ENCODE data around the gene SLC25A24.
"Not testable (repeated sequence)": the region's sequence is repeated elsewhere in the genome, so short reads cannot be mapped to it uniquely, and the experiment has no call there.

Gene SLC25A24

DNA sequence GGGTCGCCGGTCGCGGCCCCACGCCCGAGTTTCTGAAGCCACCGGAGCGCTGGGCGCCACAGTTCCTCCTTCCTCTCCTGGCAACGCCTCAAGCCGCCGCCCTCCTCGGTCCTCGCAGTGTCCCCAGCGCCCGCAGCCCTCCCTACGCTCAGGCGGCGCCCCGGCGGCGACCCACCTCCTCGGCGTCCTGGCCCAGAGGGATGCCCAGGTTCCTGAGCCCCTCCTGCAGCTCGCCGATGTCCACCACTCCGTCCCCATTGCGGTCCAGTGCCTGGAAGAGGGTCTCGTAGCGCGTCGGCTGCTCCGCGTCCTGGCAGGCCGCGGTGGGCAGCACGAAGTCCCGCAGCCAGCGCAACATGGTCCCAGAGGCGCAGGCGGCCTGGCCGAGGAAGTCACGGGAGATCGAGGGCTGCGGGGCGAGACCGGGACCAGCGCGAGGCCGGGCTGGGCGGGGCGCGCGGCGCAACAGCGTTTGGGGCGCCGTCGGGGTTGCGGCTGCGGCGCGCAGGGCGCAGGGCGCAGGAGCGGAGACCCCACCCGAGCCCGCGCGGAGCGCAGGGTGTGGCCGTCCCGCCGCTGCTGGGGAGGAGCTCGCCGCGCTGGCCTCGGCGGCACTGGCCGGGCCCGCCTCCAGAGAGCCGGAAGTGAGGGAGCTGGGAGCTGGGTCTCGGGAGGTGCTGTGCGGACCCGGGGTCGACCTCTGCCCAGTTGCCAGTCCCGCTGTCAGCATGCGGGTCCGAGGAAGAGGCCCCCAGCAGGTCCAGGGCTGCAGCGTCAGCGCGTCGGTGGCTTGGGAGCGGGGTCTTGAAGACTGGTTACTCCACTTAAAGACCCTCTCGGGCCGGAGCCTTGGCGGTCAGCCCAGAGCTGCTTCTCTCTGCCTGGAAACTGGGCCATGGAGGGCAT is at the start of gene SLC25A24:
SLC25A24 (minus strand) TSS at position 563 of the 906 bp plus-strand sequence; CDS start at position 358, 205 bp downstream.
- peak within 1 kb of the TSS; percentile 95 for H3K4me3 ChIP-seq (ENCODE audit: low read depth, low read length)
- no peak for TF ChIP-seq CTCF (IDR thresholded peaks at IDR 0.05; ENCODE audit: insufficient read depth, low read depth, low read length, missing control alignments)
- DNase-seq (ENCODE audit: low read depth) = peak; percentile 86

DNA sequence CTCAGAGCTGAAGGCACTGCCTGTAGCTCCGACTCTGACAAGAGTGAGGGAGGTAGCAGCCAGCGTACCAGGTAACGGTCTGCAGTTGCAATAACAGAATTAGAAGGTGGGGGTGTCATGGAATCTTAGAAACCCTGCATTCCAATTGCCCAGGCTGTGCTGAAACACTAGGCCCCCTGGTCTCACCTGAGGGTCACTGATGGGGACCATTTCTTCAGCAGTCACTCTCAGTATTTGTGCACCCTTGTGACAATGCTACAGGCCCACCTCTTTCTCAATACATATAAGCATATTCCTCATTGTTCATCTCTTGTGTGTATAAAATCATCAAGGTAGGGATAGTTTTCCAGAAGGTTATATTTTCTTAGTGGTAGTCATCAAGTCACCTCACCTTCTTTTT is 43.8 kb upstream of the SLC25A24 start, which contains the start of gene NBPF4:
NBPF4 (minus strand) TSS at position 101 of the 400 bp plus-strand sequence. CDS start 315 bp downstream, outside the sequence.
- H3K4me3 ChIP-seq (ENCODE audit: low read depth, low read length); DNase-seq (ENCODE audit: low read depth): not testable (repeated sequence)

- not testable (repeated sequence) for H3K4me3 ChIP-seq (ENCODE audit: low read depth, low read length); DNase-seq (ENCODE audit: low read depth)
These were observed 39.3 kb upstream of the SLC25A24 start for GRCh38 chr1:108239426-108239825.

DNA sequence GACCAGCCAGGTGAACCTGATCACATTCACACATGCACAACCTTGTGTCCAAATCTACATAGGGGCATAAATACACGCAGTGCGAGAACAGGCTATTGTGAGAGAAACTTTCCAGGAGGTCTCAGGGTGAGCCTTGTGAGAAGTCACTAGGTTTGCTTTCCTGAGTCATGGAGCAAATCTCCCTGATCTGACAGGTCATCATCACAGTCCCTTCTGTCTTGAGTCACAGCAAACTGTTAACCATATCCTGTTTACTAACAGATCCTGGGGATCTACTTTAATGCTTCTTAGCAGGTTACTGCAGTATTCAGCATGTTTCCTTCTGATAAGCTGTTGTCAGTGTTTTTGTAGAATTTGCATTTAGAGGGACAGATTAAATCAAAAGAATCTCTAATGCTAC is 35.2 kb upstream of the SLC25A24 start:
- H3K4me3 ChIP-seq (ENCODE audit: low read depth, low read length); DNase-seq (ENCODE audit: low read depth): not testable (repeated sequence)

DNA sequence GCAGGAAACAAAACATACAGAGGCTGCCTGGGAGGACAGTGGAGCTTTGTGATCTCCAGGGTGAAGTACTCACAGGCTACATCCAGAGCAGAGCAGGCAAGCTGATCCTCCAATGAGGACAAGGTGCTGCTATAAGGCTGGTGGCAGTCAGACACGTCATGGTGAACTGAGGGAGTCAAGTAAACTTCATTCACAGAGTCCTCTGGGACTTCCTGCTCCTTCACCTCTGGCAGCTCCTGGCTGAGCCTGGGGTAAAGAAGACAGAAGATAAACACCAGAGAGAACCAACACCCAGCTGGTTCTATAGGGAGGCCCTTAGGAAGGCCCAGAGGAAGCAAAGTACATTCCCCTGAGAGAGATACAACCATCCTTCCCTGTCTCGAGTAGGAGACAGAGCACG is 32.0 kb upstream of the SLC25A24 start:
- H3K4me3 ChIP-seq (ENCODE audit: low read depth, low read length); DNase-seq (ENCODE audit: low read depth): not testable (repeated sequence)

- not testable (repeated sequence) for H3K4me3 ChIP-seq (ENCODE audit: low read depth, low read length); DNase-seq (ENCODE audit: low read depth)
These were observed 29.8 kb upstream of the SLC25A24 start for GRCh38 chr1:108229976-108230375.

- DNase-seq (ENCODE audit: low read depth); H3K4me3 ChIP-seq (ENCODE audit: low read depth, low read length): not testable (repeated sequence)
These were observed 27.6 kb upstream of the SLC25A24 start for GRCh38 chr1:108227772-108228171.

DNA sequence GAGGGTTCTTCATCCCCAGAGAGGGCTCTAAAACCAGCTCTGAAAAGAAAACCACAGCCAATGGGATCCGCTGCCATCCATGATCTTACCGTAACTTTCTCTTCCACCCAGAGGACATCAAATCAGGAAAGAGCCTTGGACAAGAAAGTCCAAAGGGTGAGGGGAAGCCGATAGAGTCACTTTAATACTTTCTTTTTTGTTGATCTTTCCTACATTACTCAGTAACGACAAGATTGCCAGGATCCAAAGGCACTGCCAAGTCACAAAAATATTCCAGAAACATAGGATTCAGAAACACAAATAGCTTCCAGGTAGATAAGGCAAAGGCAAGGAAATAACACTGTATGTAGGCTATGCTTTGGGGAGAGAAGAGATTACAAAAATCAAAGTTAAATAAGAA is 26.7 kb upstream of the SLC25A24 start:
- DNase-seq (ENCODE audit: low read depth); H3K4me3 ChIP-seq (ENCODE audit: low read depth, low read length): not testable (repeated sequence)

GRCh38 chr1:108223226-108223625 is 23.1 kb upstream of the SLC25A24 start:
- DNase-seq (ENCODE audit: low read depth); H3K4me3 ChIP-seq (ENCODE audit: low read depth, low read length): not testable (repeated sequence)

GRCh38 chr1:108217515-108218174 is 17.5 kb upstream of the SLC25A24 start:
- not testable (repeated sequence) for DNase-seq (ENCODE audit: low read depth); H3K4me3 ChIP-seq (ENCODE audit: low read depth, low read length)

DNA sequence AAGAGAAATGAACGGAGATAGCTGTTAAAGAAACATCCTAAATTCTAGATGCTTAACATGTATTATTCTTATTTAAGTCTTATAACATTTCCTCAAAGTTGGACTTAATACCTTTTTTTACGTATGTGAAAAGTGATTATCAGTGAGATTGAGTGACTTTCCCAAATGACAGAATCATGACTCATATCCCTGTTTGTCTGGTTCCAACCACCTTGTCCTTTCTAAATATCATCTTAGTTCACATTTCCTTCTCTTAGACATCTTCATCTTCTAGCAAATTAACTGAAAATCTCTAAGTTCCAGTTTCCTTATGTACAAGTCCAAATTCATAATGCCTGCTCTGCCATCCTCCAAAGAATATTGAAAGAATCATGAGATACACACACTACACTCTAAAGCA is 16.9 kb upstream of the SLC25A24 start:
- H3K4me3 ChIP-seq (ENCODE audit: low read depth, low read length) = not testable (repeated sequence)

GRCh38 chr1:108216028-108216890 is 16.1 kb upstream of the SLC25A24 start:
- H3K4me3 ChIP-seq (ENCODE audit: low read depth, low read length) = not testable (repeated sequence)

More for the DNA sequence above, 16.9 kb upstream of the SLC25A24 start:
- DNase-seq (ENCODE audit: low read depth) = not testable (repeated sequence)

More at GRCh38 chr1:108216028-108216890, 16.1 kb upstream of the SLC25A24 start:
- not testable (repeated sequence) for DNase-seq (ENCODE audit: low read depth)
